Uterus (tissue), 2 donors: Measurements from ENCODE around the gene GALNTL6.

ENCODE experiments used
- CTCF ChIP-seq, 4 experiments: fragments of 200-600 bp in 2 of 4; fragments of 450-650 bp in 2 of 4; sonication (generic) in 2 of 4; IDR thresholded peaks; one replicate each; pipeline ENCODE4 v1.5.1; 2016 to 2019; ENCODE audit warnings: antibody characterized with exemption in 4 of 4, mild to moderate bottlenecking in 2 of 4, moderate library complexity in 1 of 4
- POLR2A ChIP-seq, 2 donors: fragments of 450-650 bp; IDR thresholded peaks; one replicate each; pipeline ENCODE4 v1.6.1; 2016; ENCODE audit warnings: antibody characterized with exemption in 2 of 2, mild to moderate bottlenecking in 1 of 2, moderate library complexity in 1 of 2

- TF ChIP-seq CTCF (IDR thresholded peaks at IDR 0.05) (no peak), POLR2A (IDR thresholded peaks at IDR 0.05) (no peak)
These were observed 494.9 kb downstream of the GALNTL6 start for GRCh38 chr4:172308078-172308477.
